ENCODE data around the gene BRINP2.

BRINP2 gene

DNA sequence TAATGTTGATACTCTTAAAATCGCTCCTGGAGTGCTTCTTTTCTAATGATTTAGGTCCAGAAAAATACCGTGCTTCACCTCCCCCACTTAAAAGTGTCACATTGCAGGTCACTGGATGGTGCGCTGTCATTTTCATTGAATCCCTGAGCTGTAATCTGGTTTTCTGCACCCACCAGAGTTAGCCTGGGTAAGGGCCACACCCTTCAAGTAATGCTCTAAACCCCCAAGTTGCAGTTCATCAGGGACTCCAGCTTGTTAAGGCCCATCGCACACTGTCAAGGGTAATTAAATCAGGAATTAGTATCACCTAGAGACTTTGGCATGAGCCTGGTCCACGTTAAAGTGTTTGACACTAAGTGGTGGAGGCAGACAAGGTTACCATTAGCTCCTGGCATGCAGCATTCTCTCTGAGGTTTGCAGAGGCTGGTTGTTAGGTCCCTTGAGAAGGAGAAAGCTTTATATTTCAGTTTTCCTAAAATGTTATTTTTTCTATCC lies 40.3 kb upstream of the BRINP2 start:
- no peak overlapping the region for H3K4me3 ChIP-seq (ENCODE audit: low read depth, low read length)
- DNase-seq (ENCODE audit: low read depth) = no peak
- TF ChIP-seq, protein P1, sequence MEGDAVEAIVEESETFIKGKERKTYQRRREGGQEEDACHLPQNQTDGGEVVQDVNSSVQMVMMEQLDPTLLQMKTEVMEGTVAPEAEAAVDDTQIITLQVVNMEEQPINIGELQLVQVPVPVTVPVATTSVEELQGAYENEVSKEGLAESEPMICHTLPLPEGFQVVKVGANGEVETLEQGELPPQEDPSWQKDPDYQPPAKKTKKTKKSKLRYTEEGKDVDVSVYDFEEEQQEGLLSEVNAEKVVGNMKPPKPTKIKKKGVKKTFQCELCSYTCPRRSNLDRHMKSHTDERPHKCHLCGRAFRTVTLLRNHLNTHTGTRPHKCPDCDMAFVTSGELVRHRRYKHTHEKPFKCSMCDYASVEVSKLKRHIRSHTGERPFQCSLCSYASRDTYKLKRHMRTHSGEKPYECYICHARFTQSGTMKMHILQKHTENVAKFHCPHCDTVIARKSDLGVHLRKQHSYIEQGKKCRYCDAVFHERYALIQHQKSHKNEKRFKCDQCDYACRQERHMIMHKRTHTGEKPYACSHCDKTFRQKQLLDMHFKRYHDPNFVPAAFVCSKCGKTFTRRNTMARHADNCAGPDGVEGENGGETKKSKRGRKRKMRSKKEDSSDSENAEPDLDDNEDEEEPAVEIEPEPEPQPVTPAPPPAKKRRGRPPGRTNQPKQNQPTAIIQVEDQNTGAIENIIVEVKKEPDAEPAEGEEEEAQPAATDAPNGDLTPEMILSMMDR (IDR thresholded peaks at IDR 0.05; ENCODE audit: insufficient read depth, low read depth, low read length, missing control alignments) = no peak

DNA sequence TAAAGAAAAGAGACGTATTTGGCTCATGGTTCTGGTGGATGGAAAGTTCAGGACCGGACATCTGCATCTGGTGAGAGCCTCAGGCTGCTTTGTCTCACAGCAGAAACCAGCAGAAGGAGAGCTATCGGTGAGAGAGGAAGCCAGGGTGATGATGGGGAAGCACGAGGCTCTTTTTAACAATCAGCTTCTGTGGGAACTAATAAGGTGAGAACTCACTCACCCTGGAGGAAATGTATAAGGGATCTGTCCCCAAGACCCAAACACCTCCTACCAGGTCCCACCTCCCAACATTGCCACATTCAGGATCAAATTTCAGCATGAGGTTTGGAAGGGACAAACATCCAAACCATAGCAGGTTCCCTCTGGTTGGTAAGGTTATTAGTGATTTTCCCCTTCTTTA lies 39.0 kb upstream of the BRINP2 start:
- TF ChIP-seq, protein P1 (IDR thresholded peaks at IDR 0.05; ENCODE audit: insufficient read depth, low read depth, low read length, missing control alignments) = no peak
- DNase-seq (ENCODE audit: low read depth) = no peak
- H3K4me3 ChIP-seq (ENCODE audit: low read depth, low read length) = no peak overlapping the region

DNA sequence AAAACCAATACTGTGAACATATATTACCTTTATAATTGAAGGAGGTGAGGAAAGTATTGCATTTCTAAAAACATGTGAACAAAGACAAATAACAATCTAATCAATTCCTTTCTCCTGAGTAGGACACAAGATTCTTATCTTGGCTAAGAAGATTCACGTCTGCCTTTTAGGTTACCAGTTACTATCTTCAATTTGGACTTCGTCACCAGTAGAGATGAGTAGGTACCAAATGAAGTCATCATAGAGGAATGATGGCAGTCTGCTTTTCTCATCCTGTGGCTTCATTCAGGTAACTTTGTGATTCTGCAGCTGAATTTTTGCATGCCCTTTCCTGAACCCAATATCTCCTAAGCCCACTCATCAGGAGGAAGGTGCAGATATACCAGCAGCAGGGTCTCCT lies 38.6 kb upstream of the BRINP2 start:
- TF ChIP-seq, protein P1 (IDR thresholded peaks at IDR 0.05; ENCODE audit: insufficient read depth, low read depth, low read length, missing control alignments) = no peak
- no peak overlapping the region for H3K4me3 ChIP-seq (ENCODE audit: low read depth, low read length)
- DNase-seq (ENCODE audit: low read depth) = no peak

DNA sequence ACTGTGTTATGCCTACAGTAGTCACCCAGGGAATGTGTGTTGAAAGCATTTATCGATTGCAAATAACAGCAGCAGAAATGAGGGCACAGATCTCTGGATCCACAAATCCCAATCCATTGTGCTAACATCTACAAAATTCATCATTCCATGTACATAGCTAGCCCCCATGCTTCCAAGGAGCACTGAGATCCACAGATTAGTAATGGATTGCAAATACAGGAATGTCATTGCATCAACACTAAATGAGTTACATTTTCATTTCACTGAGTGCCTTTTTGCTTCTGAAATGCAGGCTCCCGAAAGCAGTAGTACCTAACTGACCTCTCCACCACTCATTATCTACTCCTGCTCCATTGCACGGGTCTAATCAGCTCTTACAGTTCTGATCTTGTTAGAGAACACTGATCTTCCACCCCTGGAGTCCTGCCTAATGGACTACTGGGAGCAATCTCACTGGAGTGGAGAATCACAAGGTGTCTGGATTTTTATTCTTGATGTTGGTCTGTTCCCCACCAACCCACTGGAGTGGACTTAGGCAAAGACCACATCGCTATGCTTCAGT lies 36.7 kb upstream of the BRINP2 start:
- DNase-seq (ENCODE audit: low read depth) = no peak
- H3K4me3 ChIP-seq (ENCODE audit: low read depth, low read length) = no peak overlapping the region
- TF ChIP-seq, protein P1 (IDR thresholded peaks at IDR 0.05; ENCODE audit: insufficient read depth, low read depth, low read length, missing control alignments) = no peak

DNA sequence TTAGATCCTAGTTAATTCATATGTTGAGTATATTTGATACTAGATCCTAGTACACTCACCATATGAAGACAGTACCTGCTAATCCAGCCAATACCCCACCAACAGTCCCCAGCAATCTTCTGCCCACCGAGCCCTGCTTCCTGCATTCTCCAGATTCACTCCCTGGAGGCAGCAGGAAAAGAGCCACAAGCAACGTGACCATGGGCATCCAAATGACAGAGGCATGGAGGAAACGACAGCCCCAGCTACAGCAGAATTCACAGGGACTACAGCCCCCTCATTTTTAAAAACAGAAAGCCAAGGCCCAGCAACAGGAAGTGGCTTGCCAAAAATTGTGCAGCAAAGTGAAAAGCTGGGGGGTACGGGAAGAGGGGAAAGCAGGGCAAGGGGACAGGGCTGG lies 35.5 kb upstream of the BRINP2 start:
- no peak for DNase-seq (ENCODE audit: low read depth)
- H3K4me3 ChIP-seq (ENCODE audit: low read depth, low read length) = no peak overlapping the region
- TF ChIP-seq, protein P1 (IDR thresholded peaks at IDR 0.05; ENCODE audit: insufficient read depth, low read depth, low read length, missing control alignments) = no peak

DNA sequence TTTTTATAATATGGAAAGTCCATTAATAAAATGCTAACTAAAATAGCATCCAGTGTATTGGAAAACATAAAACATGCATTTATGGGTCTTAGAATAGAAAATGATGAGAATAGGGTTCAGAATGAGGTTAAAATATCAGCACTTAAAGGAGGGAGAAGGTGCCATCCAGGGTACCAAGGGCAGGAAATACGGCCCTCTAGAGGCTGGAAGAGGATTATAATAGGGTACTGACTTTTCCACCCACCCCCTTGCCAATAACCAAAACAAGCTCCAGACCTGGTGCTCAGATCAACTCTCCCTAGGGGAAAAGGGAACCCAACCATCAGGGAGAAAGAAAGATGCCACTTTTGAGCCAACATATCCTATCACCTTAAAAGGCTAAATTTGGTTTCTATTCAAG lies 32.9 kb upstream of the BRINP2 start:
- no peak for DNase-seq (ENCODE audit: low read depth)
- H3K4me3 ChIP-seq (ENCODE audit: low read depth, low read length) = no peak overlapping the region
- TF ChIP-seq, protein P1 (IDR thresholded peaks at IDR 0.05; ENCODE audit: insufficient read depth, low read depth, low read length, missing control alignments) = no peak

DNA sequence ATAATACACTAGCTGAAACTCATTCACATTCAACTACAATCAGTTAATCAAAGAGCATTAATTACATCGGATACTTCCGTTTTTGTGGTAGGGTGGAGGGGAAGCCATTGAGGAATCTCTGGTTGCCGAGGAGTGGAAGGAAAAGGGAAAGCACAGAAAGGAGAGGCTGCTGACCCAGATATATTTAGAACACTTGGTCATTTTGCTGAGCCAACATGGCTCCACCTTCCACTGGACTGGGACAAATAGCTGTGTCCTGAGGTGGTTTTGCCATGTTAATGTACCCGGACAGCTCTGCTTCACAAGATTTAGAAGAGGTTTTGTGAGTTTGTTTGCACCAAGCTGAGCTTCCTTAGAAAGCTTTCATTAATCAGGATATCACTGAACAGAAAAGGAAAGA lies 32.4 kb upstream of the BRINP2 start:
- no peak overlapping the region for H3K4me3 ChIP-seq (ENCODE audit: low read depth, low read length)
- DNase-seq (ENCODE audit: low read depth) = no peak
- TF ChIP-seq, protein P1 (IDR thresholded peaks at IDR 0.05; ENCODE audit: insufficient read depth, low read depth, low read length, missing control alignments) = no peak
